ENCODE data around the gene RSPH1. TPM values are rescaled to one million over a fixed set of nuclear protein-coding genes. Genes with fewer than 3 reads are reported as not detected.

Gene RSPH1
- total RNA-seq, 1 experiment from 2014 or later = 0.31 TPM

DNA sequence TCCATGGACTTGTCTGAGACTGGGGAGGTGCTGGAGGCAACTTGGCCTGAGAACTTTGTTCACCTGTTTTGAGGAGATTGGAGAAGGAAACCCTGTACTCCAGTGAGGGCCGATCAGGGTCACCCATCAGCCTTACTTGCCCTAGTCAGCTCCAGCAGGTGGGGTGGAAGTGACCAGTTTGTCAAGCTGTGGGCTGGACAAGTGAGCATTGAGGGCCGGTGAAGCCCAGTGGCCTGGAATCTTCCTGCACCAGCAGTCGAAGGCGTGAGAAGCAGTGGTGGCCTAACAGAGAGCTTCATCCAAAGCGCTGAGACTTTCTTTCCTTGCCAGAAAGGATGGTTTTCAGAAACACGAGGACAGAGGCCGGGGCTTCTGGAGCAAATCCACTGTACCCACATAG, 27.2 kb upstream of the RSPH1 start:
- Histone ChIP-seq H3K79me1 (ENCODE audit: insufficient read depth, low read depth, low read length, poor library complexity, severe bottlenecking) (no peaks in the 10 kb centered on the region), H3K56ac (ENCODE audit: insufficient read length, low read depth, low read length) (no peak overlapping the region), H4K20me1 (ENCODE audit: control insufficient read depth, insufficient read depth, insufficient read length) (no peaks in the 10 kb centered on the region), H2BK120ac (ENCODE audit: low read depth, low read length, poor library complexity, severe bottlenecking) (no peak overlapping the region), H3K9ac (ENCODE audit: extremely low read depth, insufficient read length, low read length) (no peak overlapping the region), H3K23ac (ENCODE audit: insufficient read length, low read depth, low read length) (no peak overlapping the region), H2BK5ac (ENCODE audit: insufficient read length, low read length) (no peak overlapping the region), H2BK15ac (ENCODE audit: low read depth, low read length) (no peak overlapping the region), H3K79me2 (ENCODE audit: insufficient read depth, low read length) (no peaks in the 10 kb centered on the region), H3K4ac (ENCODE audit: low read depth, low read length) (no peak overlapping the region), H3K4me2 (ENCODE audit: insufficient read depth, insufficient read length, low read length) (no peak overlapping the region), H3K27ac (ENCODE audit: insufficient read length, low read depth, low read length) (no peak overlapping the region), H3K18ac (ENCODE audit: insufficient read length, low read depth, low read length) (no peak overlapping the region), H3K23me2 (ENCODE audit: insufficient read length, low read depth, low read length, poor library complexity, severe bottlenecking) (no peaks in the 10 kb centered on the region), H3K9me3 (ENCODE audit: control insufficient read depth, low read depth, low read length) (no peaks in the 10 kb centered on the region), H4K5ac (ENCODE audit: insufficient read length, low read depth, low read length) (no peak overlapping the region), H3K27me3 (ENCODE audit: insufficient read depth, low read length) (no peaks in the 10 kb centered on the region), H2BK12ac (ENCODE audit: insufficient read length, low read depth, low read length) (no peak overlapping the region), H3T11ph (ENCODE audit: low read length) (no peak overlapping the region), H2BK20ac (ENCODE audit: low read depth, low read length, poor library complexity, severe bottlenecking) (no peak overlapping the region), H3K14ac (ENCODE audit: insufficient read depth, low read length) (no peak overlapping the region), H4K91ac (ENCODE audit: insufficient read length, low read depth, low read length) (no peak overlapping the region), H4K8ac (replicated peaks; ENCODE audit: insufficient read length, low read depth, low read length) (no peak overlapping the region), H3K4me1 (ENCODE audit: insufficient read depth, low read length) (peaks cover 4% of the 10 kb centered on the region; the same call in 1 of the 2 replicates), H2AFZ (ENCODE audit: low read length) (no peak overlapping the region), H2AK5ac (ENCODE audit: insufficient read length, low read length) (no peak overlapping the region)
- H3K4me3 Mint-ChIP-seq = no peak overlapping the region
- no peaks in the 10 kb centered on the region for H3K9me3 Mint-ChIP-seq
- no peak for DNase-seq
- H3K27me3 Mint-ChIP-seq (ENCODE audit: low read depth) = no peaks in the 10 kb centered on the region
- no peak overlapping the region for H3K27ac Mint-ChIP-seq
- TF ChIP-seq, protein P1, sequence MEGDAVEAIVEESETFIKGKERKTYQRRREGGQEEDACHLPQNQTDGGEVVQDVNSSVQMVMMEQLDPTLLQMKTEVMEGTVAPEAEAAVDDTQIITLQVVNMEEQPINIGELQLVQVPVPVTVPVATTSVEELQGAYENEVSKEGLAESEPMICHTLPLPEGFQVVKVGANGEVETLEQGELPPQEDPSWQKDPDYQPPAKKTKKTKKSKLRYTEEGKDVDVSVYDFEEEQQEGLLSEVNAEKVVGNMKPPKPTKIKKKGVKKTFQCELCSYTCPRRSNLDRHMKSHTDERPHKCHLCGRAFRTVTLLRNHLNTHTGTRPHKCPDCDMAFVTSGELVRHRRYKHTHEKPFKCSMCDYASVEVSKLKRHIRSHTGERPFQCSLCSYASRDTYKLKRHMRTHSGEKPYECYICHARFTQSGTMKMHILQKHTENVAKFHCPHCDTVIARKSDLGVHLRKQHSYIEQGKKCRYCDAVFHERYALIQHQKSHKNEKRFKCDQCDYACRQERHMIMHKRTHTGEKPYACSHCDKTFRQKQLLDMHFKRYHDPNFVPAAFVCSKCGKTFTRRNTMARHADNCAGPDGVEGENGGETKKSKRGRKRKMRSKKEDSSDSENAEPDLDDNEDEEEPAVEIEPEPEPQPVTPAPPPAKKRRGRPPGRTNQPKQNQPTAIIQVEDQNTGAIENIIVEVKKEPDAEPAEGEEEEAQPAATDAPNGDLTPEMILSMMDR (conservative IDR thresholded peaks at IDR 0.05) = no peak
- no CpG with 5 or more reads among the region's 7 CpGs for WGBS (ENCODE audit: extremely low coverage, insufficient read length, low lambda C conversion rate)
- H3K36me3 Mint-ChIP-seq (ENCODE audit: insufficient read depth in 1 of 3, low read depth in 3 of 3) = peaks cover 13 to 72% (median 47%) of the 10 kb centered on the region in 3 experiments; a peak in 6 of 7 replicates
- H3K4me1 Mint-ChIP-seq = peaks cover 54 to 55% of the 10 kb centered on the region in 2 experiments

All from H9 (cell line).